HL-60/S4 (cell line): ENCODE results near the gene LCOR.

ENCODE experiments used
- in situ Hi-C: fragments of 300-500 bp; cut with MboI; formaldehyde crosslinking; loops from 2 replicates; pipeline ENCODE4 v1.14.3; 2022; ENCODE audit warnings: low sequenced_read_pairs

Gene LCOR

GRCh38 chr10:97004591-97004990, 172.5 kb downstream of the LCOR start:
- in situ Hi-C loops = no loop called here

GRCh38 chr10:97005349-97005748, 173.3 kb downstream of the LCOR start:
- in situ Hi-C loops = no loop called here

- in situ Hi-C loops = no loop called here
Measured at GRCh38 chr10:97006364-97006763, 174.3 kb downstream of the LCOR start.

- in situ Hi-C loops = no loop called here
Measured at GRCh38 chr10:97007417-97007816, 175.3 kb downstream of the LCOR start.

GRCh38 chr10:97010695-97011206, 178.7 kb downstream of the LCOR start:
- in situ Hi-C loops = no loop called here

- in situ Hi-C loops = no loop called here
Measured at GRCh38 chr10:97011397-97011796, 179.3 kb downstream of the LCOR start.

- in situ Hi-C loops = no loop called here
Measured at GRCh38 chr10:97012470-97012869, 180.4 kb downstream of the LCOR start.

- in situ Hi-C loops = no loop called here
Measured at GRCh38 chr10:97013568-97013967, 181.5 kb downstream of the LCOR start.

GRCh38 chr10:97013983-97014382, 181.9 kb downstream of the LCOR start:
- in situ Hi-C loops = no loop called here

GRCh38 chr10:97015240-97015639, 183.1 kb downstream of the LCOR start:
- in situ Hi-C loops = no loop called here

GRCh38 chr10:97016728-97017473, 184.8 kb downstream of the LCOR start:
- in situ Hi-C loops = no loop called here

- in situ Hi-C loops = no loop called here
Measured at GRCh38 chr10:97017474-97017903, 185.4 kb downstream of the LCOR start.

- in situ Hi-C loops = no loop called here
Measured at GRCh38 chr10:97018251-97019212, 186.4 kb downstream of the LCOR start.

GRCh38 chr10:97019213-97019844, 187.2 kb downstream of the LCOR start:
- in situ Hi-C loops = no loop called here

GRCh38 chr10:97020452-97021400, 188.6 kb downstream of the LCOR start:
- in situ Hi-C loops = no loop called here

GRCh38 chr10:97022616-97023015, 190.5 kb downstream of the LCOR start:
- in situ Hi-C loops = no loop called here

GRCh38 chr10:97023401-97024167, 191.5 kb downstream of the LCOR start:
- in situ Hi-C loops = no loop called here

GRCh38 chr10:97024168-97025073, 192.3 kb downstream of the LCOR start:
- in situ Hi-C loops = no loop called here
